Breast epithelium (tissue), 4 donors: Measurements from ENCODE around the gene GPC6. TPM values are rescaled to one million over a fixed set of nuclear protein-coding genes. Genes with fewer than 3 reads are reported as not detected.

Source experiments
- DNase-seq, 2 donors: peaks; one replicate each; pipeline ENCODE4 v3.0.0-alpha.2; 2019; ENCODE audit warnings: low spot score in 2 of 2
- H3K27ac ChIP-seq, 2 donors: fragments of 200-600 bp; sonication (generic) in 1 of 2; one replicate each; pipeline ENCODE4 v1.5.1; 2016 to 2019; ENCODE audit warnings: mild to moderate bottlenecking in 1 of 2
- H3K27me3 ChIP-seq, 2 donors: fragments of 200-600 bp; sonication (generic) in 1 of 2; one replicate each; pipeline versions ENCODE4 v1.5.1 to v1.6.0; 2017 to 2019; ENCODE audit warnings: control low read depth in 1 of 2, mild to moderate bottlenecking in 1 of 2
- H3K36me3 ChIP-seq: fragments of 200-600 bp; one replicate; pipeline ENCODE4 v1.5.1; 2019
- H3K4me1 ChIP-seq, 2 donors: fragments of 200-600 bp; sonication (generic); one replicate each; pipeline ENCODE4 v1.5.1; 2016 to 2019; ENCODE audit warnings: control low read depth in 1 of 2
- H3K4me3 ChIP-seq, 3 donors: fragments of 200-600 bp; sonication (generic); 1 replicate in 2 of 3; 2 replicates in 1 of 3; pipeline ENCODE4 v1.5.1; 2016 to 2019; ENCODE audit warnings: mild to moderate bottlenecking in 3 of 3, moderate library complexity in 2 of 3
- H3K9me3 ChIP-seq, 2 donors: fragments of 200-600 bp; sonication (generic) in 1 of 2; one replicate each; pipeline ENCODE4 v1.5.1; 2016 to 2019; ENCODE audit warnings: control low read depth in 1 of 2
- POLR2A ChIP-seq: fragments of 450-650 bp; IDR thresholded peaks from one replicate; pipeline ENCODE4 v1.6.1; 2016; ENCODE audit warnings: antibody characterized with exemption, mild to moderate bottlenecking, moderate library complexity
- POLR2AphosphoS5 ChIP-seq, 3 donors: sonication (generic); formaldehyde crosslinking; IDR thresholded peaks; one replicate each; pipeline ENCODE4 v1.6.1; 2017; ENCODE audit warnings: antibody characterized with exemption in 3 of 3
- intact Hi-C: fragments of 100-400 bp; cut with DNase I; formaldehyde crosslinking; loops from one replicate; pipeline ENCODE4 v1.15.1; 2023; ENCODE audit warnings: low total_unique reads
- total RNA-seq, 3 donors: library from RNA; depleted of rRNA; stranded (reverse); fragments of >200 nt; gene quantifications; one replicate each; pipeline ENCODE4 v1.1.0, GENCODE V29; 2016
- TF ChIP-seq, protein P1 (sequence below), 3 donors: fragments of 450-650 bp; IDR thresholded peaks; one replicate each; pipeline ENCODE4 v1.5.1; 2016 to 2017; ENCODE audit warnings: antibody characterized with exemption in 3 of 3, mild to moderate bottlenecking in 3 of 3, moderate library complexity in 3 of 3

The GPC6 gene
- total RNA-seq, 3 donors from 2014 or later = 3.5 to 44.0 (median 4.9) TPM

DNA sequence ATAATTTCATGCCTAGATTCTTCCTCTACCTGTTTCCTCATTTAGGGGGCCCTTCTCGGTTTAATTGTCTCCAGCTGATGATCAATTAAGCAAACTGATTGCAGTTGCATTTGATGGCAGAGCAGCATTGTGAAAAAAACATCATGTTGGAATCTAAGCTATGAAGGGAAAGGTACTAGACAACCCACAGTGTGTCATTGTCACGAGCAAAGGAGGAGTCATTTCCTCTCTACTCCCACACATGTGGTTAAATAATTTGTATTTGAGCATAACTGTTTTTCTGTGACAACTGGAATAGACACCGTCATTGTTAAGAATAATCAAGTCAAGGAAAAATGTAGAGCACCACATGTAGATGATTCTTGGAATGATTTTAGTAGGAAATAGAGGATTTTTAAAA, 1012.5 kb downstream of the GPC6 start:
- no peaks in the 10 kb centered on the region for H3K36me3 ChIP-seq
- intact Hi-C loops = no loop called here
- TF ChIP-seq POLR2A = no peak
- TF ChIP-seq, protein P1, sequence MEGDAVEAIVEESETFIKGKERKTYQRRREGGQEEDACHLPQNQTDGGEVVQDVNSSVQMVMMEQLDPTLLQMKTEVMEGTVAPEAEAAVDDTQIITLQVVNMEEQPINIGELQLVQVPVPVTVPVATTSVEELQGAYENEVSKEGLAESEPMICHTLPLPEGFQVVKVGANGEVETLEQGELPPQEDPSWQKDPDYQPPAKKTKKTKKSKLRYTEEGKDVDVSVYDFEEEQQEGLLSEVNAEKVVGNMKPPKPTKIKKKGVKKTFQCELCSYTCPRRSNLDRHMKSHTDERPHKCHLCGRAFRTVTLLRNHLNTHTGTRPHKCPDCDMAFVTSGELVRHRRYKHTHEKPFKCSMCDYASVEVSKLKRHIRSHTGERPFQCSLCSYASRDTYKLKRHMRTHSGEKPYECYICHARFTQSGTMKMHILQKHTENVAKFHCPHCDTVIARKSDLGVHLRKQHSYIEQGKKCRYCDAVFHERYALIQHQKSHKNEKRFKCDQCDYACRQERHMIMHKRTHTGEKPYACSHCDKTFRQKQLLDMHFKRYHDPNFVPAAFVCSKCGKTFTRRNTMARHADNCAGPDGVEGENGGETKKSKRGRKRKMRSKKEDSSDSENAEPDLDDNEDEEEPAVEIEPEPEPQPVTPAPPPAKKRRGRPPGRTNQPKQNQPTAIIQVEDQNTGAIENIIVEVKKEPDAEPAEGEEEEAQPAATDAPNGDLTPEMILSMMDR (IDR thresholded peaks at IDR 0.05) = no peak
- no peak for TF ChIP-seq POLR2AphosphoS5 (IDR thresholded peaks at IDR 0.05)
- no peak overlapping the region for H3K4me3 ChIP-seq
- H3K4me1 ChIP-seq = no peaks in the 10 kb centered on the region
- no peak overlapping the region for H3K27ac ChIP-seq
- H3K9me3 ChIP-seq = no peaks in the 10 kb centered on the region
- no peak for DNase-seq
- no peaks in the 10 kb centered on the region for H3K27me3 ChIP-seq

DNA sequence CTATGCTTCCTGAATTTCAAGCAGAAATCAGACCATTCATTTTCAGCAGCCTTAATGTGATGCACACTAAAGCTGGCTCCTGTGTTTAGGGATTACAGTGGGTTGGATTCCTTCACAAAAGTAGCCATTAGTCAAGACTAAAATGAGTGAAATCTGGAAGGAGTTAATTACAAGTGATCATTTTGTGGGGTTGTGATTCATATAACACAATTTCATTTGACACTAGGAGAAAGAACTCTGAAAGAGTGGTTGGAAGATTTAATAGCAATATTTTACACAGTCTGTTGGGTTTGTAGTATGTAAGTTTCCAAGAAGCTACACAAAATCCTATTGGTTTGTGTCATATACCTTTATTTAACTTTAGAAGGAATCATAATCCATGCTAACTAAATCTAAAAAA, 1015.9 kb downstream of the GPC6 start:
- H3K36me3 ChIP-seq = no peaks in the 10 kb centered on the region
- H3K9me3 ChIP-seq = peaks cover 5 to 10% of the 10 kb centered on the region in 2 donors
- H3K4me1 ChIP-seq = no peaks in the 10 kb centered on the region
- TF ChIP-seq POLR2AphosphoS5 (IDR thresholded peaks at IDR 0.05) = no peak
- TF ChIP-seq, protein P1 (IDR thresholded peaks at IDR 0.05) = no peak
- no peak for TF ChIP-seq POLR2A
- no peaks in the 10 kb centered on the region for H3K27me3 ChIP-seq
- no peak overlapping the region for H3K4me3 ChIP-seq
- intact Hi-C loops = no loop called here
- no peak overlapping the region for H3K27ac ChIP-seq
- DNase-seq = no peak

DNA sequence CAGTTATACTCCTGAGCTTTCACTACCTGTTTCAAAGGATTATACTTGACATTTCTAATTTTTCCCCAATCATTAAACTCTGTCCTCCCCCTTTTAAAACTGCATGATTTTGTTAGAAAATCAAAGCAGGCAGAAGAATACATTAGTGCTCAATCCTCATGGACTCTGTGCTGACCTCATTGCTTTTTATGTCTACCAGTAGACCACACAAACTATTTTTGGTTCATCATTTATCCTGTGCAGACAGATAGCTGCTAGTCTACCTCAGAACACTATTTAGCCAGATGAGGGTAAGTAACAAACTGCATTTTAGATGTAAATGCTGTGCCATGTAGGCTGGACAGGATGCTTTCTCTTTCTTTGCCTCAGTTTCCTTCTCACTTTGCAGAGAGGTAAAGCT, 1016.9 kb downstream of the GPC6 start:
- intact Hi-C loops = no loop called here
- H3K36me3 ChIP-seq = no peaks in the 10 kb centered on the region

DNA sequence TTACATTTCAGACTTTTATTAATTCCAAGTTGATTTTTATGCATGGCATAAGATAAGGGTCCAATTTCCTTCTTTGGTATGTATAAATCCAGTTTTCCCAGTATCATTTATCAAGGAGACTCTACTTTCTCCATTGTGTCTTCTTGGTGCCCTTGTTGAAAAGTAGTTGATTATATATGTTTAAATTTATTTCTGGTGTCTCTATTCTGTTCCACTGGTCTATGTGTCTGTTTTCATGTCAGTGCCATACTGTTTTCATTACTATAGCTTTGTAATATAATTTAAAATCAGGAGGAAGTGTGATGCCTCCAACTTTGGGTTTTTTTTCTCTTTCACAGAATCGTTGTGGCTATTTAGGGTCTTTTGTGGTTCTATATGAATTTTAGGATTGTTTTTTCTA, 1019.9 kb downstream of the GPC6 start:
- Histone ChIP-seq H3K4me3 (no peak overlapping the region), H3K36me3 (no peaks in the 10 kb centered on the region), H3K4me1 (no peaks in the 10 kb centered on the region), H3K27me3 (no peaks in the 10 kb centered on the region), H3K27ac (no peak overlapping the region), H3K9me3 (peaks cover 5 to 10% of the 10 kb centered on the region in 2 donors)
- TF ChIP-seq POLR2A = no peak
- no peak for TF ChIP-seq POLR2AphosphoS5 (IDR thresholded peaks at IDR 0.05)
- TF ChIP-seq, protein P1 (IDR thresholded peaks at IDR 0.05) = no peak
- no peak for DNase-seq
- intact Hi-C loops = no loop called here

More for the DNA sequence above, 1016.9 kb downstream of the GPC6 start:
- Histone ChIP-seq H3K27ac (no peak overlapping the region), H3K27me3 (no peaks in the 10 kb centered on the region), H3K9me3 (peaks cover 5 to 10% of the 10 kb centered on the region in 2 donors), H3K4me3 (no peak overlapping the region), H3K4me1 (no peaks in the 10 kb centered on the region)
- TF ChIP-seq, protein P1 (IDR thresholded peaks at IDR 0.05) = no peak
- TF ChIP-seq POLR2AphosphoS5 (IDR thresholded peaks at IDR 0.05) = no peak
- TF ChIP-seq POLR2A = no peak
- no peak for DNase-seq

DNA sequence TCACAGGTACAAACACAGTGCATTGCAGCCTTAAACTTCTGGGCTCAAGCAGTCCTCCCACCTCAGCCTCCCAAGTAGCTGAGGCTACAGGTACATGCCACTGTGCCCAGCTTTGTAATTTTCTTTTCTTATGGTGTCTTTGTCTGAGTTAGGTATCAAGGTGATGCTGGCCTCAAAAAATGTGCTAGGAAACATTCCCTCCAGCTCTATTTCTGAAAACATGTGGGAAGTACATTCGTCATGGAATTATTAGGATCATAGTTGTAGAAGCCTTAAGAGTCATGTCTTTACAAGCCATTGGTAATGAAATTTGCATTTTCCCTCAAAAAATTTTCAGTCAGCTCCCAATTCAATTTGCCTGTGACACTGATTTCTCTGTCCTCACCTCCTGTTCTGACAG, 1021.3 kb downstream of the GPC6 start:
- Histone ChIP-seq H3K9me3 (peaks cover 5 to 10% of the 10 kb centered on the region in 2 donors), H3K27me3 (no peaks in the 10 kb centered on the region), H3K36me3 (no peaks in the 10 kb centered on the region), H3K4me1 (no peaks in the 10 kb centered on the region), H3K27ac (no peak overlapping the region), H3K4me3 (no peak overlapping the region)
- no peak for DNase-seq
- TF ChIP-seq POLR2A (no peak), POLR2AphosphoS5 (IDR thresholded peaks at IDR 0.05) (no peak)
- TF ChIP-seq, protein P1 (IDR thresholded peaks at IDR 0.05) = no peak
- intact Hi-C loops = no loop called here
